HG03432 (cell line): ENCODE measurements around the gene GNAO1.

Source experiments
- ATAC-seq: cut with Tn5 transposase; IDR thresholded peaks from one replicate; pipeline ENCODE4 v1.9.1; 2021; ENCODE audit warnings: mild to moderate bottlenecking, moderate library complexity; ENCODE audit not compliant: unreplicated experiment

The GNAO1 gene

DNA sequence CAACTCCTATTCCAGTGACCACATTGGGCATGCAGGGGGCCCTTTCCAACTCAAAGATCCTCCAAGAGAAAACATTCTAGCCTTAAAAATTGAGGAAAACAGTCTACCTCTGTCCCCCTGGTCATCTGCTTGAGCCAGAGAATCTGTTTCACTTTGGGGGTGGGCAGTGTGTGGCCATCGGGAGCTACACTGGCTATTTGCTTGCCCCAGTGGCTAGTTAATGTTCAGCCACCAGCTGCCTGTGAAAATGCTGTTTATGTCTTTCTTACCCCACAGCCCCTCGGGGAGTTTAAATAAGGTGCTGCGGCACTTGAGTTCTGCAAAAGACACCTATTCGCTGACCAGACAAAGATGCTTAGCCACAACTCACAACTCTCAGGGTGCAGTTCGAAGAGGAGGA lies 43.4 kb downstream of the GNAO1 start:
- no peak for ATAC-seq

DNA sequence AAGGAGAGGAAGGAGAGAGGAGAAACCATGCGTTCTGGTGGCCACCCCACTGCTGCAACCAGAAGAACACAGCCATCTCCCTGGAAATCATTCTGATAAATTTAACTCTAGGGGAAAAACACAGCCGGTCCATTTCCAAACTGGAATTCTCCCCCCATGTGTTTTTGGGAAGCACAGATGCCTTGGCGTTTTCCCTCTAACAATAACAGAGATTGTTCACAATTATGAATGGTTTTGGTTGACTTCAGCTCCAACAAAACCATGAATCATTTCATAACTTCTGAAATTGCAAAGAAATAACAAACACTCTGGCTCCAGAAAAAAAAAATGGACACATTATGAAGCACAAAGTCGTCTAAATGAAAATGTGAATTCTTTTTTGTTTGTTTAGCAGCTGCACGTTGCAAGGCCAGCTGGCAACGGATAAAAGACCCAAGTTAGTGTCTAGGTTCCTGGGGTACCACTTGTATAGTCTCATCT lies 46.2 kb downstream of the GNAO1 start:
- ATAC-seq = no peak

DNA sequence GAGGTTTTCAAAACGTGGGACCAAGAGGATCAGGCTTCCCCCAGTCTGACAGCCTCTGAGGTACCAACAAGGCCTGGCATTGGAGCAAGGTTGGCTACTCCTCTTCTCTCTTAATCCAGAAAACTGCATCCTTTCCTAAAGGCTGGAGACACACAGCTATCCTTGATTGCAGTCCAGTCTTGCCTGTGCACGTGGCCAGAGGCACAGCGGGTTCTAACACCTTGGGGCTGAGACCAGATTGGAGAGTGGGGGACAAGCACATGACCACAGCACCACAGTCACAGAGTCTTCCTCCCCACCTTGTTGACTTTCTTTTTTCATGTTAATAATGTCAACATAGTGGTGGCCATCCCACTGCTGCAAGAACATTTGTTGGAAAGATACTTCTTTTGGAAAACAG lies 46.9 kb downstream of the GNAO1 start:
- ATAC-seq = no peak

DNA sequence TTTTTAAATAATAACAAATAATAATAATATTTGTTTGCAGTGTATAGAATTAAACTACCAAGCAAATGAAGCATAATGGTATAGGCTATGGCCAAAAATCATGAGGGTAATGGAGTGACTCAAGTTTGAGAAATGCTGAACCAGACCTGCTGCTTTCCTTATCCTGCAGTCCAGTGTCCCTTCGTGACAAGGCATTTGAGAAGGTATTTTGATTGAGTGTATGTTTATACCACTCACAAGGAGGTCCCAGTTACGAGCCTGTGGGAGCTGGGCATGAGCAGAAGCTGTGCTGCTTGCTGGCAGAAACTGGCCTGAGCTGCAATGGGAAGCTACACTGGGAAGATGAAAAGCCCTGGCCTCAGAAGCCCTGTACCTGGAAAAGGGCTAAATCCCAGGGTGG lies 50.3 kb downstream of the GNAO1 start:
- no peak for ATAC-seq

DNA sequence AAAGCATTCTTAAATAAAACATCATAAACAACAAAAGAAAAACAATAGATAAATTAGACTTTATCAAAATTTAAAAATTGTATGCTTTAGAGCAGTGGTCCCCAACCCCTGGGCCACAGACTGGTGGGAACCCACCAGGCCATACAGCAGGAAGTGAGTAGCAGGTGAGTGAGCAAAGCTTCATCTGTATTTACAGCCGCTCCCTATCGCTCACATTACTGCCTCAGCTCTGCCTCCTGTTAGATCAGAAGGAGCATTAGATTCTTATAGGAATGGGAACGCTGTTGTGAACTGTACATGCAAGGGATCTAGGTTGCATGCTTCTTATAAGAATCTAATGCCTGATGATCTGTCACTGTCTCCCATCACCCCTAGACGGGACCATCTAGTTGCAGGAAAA lies 51.5 kb downstream of the GNAO1 start:
- ATAC-seq = no peak

DNA sequence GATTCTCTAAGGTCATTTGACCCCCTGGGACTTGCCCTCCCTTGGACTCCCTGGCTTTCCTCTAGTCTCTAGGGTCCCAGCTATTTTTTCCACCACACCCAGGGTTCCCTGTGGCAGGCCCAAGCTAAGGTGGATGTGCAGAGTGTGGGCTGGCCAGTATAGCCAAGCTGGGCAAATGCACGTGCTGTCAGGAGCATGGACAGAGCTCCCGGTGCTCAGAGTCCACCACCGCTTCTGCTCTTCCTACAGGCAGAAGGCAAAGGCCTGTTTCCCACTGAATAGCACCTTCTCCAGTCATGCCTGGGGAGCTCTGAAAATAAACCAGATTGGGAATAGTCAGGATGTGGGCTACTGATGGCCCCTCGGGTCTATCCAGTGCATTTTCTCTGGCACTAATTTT lies 53.3 kb downstream of the GNAO1 start:
- ATAC-seq = no peak

DNA sequence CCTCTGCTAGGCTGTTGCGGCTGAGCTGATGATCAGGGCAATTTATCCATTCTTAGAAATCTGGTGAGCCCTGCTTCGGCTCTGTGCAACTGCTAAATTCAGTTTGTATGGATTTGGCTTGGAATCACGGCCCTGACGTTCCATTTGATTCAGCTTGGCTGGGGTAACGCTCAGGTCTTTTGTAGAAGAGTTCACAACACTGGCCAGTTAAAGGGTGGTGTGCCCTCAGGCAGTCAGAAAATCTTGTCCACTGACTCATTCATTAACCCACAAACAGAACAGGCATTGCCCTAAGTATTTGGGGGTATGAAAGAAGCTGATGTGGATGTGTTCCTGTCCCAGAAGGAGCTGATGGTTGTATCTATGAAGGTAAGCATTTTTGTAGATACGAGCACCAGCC lies 53.9 kb downstream of the GNAO1 start:
- ATAC-seq = no peak

DNA sequence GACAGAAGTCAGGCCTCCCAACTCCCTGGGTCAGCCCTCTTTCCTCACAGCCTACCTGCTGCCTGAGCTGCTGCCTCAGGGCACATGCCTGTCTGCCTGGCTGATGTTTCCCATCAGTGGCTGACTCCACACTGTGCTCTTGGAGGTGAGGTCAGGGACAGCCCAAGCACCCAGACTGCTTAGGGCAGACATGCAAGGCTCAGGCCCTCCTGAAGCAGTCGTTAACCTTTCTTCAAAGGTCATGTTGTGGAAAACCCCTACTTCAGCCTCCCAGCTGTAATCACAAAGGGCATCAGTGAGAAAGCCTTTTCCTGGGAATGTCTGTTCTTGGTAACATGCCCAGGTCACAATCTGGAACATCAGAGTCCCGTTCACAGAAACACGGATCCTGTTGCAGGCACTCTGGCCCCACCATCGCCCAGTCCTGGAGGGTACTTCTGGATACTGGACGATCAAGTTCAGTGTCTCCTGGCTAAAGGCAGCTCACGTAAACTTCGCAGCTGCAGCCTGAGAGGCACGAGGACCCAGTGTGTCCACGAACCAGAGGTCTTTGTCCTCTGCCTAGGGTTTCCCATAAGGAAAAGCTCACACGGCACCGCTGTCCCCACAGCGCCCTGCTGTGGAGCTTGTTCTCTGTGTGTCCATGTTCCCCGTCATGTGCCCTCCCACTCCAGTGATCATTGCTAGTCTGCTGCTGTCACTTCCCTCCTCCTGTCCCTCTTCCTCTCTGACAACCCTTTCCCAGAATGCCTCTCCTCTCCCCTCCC lies 54.9 kb downstream of the GNAO1 start:
- ATAC-seq = no peak

DNA sequence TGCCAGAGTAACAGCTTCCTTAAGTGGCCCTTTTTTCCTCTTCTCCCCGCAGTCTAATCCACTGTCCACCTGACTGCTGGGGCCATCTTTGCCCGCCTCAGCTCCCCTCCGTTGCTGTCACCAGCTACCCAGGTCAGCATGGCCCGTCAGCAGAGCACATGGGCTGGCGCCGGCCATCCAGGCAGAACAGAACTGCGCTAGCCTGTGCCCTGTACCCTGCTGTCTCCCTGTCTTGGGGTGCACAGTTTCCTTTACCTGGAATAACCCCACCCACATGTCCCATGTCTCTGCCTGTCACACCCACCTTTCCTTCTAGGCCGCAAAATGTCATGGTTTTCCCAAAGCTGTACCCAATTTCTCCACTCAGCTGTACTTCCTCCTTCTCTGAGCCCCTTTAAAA lies 55.7 kb downstream of the GNAO1 start:
- ATAC-seq = no peak

DNA sequence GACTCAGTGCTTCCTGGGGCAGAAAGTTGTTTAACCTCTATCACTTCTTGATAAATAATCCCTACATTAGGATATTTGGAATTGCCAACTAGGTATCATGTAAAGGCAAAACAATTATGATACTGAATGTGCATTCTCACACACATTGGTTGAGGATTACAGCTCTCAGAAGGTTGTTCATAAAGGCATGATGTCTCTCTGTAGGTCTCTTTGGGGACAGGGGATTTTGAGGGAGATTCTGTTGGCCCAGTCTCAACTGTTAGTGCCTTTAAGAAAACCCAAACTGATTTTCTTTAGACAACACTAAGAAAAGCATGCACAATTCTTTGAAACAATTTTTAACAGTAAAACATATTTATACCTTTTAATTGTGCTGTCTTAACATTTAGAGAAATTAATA lies 56.5 kb downstream of the GNAO1 start:
- no peak for ATAC-seq

DNA sequence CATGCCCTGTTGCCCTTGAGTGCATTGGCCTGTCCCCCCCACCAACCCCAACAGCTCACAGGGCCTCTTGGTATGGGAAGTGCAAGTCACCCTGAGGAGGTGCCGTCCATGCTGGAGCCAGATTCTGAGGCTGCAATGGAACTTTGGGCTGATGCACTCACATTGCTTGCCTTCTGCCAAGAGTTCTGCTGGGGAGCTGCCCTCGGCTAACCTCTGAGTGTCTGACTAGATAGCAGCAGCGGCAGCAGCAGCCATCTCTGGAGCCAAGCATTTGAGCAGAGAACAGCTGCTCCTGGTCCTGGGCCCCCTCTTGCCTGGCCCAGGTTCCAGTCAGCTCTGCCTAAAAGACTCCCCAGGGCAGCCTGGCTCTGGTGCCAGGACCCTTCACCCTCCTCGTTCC lies 61.5 kb downstream of the GNAO1 start:
- no peak for ATAC-seq

DNA sequence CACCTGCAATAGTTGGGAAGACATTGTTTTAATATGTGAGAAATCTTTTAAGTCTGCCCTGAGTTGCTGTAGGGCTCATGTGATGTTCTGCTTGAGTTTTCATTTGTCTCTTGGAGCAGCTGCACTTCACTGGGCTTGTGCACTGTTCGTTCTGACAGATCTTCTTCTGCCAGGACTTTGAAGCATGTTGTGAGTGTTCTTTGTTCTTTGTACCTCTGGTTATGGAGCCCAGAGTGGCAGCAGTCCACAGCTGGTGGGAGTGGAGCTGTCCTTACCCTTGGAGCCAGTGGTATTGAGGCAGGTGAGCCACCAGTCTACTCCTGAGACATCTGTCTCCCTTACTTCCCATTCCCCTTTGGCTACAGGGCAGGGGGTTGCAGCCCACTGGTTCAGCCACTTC lies 64.6 kb downstream of the GNAO1 start:
- no peak for ATAC-seq

DNA sequence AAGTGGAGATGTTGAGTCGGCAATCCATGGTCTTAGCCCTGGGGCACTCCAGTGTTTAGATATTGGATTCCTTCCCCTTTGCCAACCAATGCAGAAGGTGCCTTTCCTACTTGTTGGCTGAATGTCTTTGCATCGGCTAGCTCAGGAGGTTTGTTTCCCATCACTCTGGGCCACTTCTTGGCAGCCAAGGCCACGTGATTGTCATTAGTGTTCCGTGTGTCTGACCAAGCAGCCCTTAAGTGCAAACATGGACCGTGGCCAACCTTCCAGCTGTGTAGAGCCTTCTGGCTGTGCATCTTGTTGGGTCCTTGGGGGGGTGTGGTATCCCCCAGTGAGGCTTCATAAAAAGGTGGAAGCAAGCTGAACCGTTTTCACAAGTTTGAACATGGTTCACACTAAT lies 66.0 kb downstream of the GNAO1 start:
- ATAC-seq = no peak

DNA sequence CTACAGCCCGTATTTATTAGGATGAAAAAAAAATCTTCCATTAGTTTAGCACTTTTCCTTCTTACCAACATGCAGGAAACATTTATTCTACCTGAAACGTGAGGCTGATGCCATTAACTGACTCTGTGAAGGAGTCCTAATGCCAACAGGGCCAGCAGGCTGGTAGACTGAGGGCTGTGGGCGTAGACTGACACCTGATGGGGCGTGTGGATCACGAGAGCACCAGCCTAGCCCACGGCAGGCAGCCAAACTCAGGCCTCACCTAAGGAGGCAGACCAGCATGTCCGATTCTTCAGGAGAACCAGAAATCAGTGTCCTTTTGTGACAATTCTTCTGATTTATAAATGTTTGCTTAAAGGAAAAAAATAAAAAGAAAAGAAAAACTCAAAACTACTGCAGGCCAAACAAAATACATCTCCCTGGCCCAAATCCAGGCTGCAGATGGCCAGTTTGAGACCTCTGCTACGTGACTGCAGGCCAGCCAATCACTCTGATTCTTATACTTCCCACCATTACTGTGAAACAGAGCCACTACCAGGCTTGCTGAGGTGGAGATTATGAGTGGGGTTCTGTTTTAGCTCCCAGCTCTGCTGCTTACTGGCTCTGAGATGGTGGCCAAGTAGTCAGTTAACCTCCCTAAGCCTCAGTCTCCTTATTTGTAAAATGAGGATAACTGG lies 66.5 kb downstream of the GNAO1 start:
- ATAC-seq = no peak

DNA sequence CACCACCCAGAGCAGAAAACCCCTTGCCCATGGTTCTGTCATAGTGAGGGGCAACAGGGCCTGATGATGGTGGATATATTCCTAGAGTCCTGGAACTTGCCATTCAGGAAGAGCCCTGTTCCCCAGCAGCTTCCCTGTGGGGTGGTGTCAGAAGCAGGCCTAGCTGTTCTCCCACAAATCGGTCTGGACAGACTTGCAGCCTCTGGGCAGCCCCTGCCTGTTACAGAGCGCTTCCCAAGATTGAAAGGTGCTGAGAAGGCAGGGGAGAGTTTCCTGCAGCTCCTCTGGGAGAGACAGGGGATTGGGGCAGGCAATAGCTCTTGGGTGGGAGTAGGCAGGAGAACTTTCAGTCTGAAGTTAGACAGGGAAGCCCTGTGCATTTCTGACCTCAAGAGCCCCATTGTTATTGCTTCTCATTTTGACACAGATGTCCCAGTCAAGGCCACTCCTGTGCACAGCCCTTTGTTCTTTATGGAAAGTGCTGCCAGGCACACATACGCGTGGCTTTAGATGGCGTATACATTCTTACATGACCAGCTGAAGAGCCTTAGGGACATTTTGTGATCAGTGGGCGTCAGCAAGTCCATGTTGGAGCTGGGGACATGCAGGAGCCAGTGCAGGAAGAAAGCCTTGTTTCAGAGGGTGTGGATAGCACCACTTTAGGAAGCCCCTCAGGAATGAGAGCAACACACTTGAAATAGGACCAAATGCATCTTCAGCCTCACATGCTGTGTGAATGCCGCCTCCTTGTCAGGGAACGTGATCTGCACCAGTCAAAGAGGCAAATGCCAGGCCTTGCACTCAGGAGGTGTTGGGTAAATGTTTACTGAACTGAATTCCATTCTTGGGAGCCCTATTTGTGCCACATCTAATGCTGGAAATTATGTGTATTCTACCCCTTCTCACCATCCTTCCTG lies 67.5 kb downstream of the GNAO1 start:
- no peak for ATAC-seq

DNA sequence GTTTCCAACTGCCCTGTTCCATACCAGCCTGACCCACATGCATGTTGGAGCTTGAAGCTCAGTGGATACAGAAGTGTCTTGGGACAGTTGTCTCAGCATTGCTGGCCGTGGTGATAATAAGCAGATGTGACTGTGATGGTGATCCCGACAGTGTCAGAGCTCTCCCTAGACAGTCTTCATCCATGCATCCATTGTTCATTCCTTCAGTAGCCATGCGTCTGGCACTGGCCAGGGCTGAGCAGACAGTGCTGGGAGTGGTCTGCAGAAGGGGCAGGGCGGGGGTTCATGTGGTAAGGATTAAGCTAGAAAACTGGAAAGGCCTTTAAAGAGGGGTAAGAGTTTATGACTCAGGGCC lies 68.1 kb downstream of the GNAO1 start:
- no peak for ATAC-seq

DNA sequence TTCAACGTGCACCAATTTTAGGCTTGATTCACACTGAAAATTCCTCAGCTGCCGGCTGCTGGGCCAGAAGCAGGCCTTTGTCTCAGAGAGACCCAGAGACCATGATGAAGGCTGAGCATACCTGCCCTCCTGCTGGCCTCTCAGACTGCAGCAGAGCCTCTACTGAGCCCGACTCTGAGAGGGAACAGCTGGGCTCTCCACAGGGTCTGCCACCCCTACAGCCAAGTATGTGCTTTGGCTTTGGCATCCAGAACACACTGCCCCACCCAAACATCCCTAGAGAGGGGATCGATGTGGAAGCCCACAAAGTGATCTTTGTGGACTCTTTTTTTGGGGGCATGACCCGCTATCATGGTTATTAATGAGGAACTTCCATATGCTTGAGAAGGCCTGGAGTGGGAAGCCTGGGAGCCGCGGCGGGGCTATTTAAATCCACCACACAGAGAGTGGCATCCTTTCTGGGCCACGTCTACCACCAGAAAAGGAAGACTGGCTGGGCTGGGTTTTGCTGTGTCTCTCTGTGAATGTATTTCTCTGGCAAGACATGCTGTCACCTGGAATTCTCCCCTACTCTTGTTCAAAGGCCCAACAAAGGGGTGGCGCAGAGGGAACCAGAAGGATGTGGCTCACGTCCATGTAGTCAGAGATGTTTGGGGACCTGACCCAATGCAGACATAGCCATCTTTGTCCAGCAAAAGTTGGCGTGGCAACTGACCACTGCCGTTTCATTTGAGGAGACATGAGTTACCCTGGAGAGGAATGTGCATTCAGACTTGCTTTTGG lies 69.3 kb downstream of the GNAO1 start:
- no peak for ATAC-seq

DNA sequence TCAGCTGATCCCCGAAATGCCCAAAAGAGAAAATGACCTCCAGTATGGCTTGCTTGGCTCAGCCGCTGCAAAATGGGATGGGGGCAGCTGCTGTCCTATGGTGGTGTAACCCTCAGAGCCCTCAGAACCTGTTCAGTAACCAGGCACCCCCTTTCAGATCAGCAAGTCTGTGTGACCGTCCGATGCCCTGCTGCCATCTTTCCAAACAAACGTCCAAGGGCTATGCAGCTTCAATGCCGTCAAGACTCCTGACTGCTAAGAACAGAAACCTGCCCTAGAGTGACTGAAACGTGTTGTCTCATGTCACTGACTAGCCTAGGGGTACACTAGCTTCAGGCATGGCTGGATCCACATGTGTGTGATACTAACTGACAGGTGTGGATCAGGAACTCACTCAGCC lies 70.4 kb downstream of the GNAO1 start:
- ATAC-seq = no peak

DNA sequence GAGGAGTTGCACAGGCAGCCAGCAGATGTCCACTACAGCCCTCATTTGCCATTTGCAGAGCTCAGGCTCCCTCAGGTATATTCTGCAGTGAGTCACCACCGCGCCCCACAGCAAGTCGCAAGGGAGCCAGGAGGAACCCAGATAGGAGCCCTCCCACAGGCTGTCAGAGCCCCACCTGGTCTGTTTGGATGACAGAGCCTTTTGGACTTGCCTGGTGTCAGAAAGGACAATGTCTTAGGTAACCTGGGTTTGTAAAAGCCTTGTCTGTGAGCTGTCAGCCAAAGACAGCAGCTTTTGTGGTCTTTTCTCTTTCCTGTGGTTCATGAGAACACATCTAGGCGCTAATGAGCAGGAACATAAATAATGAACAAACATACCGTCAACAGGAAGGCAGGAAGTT lies 70.9 kb downstream of the GNAO1 start:
- no peak for ATAC-seq

DNA sequence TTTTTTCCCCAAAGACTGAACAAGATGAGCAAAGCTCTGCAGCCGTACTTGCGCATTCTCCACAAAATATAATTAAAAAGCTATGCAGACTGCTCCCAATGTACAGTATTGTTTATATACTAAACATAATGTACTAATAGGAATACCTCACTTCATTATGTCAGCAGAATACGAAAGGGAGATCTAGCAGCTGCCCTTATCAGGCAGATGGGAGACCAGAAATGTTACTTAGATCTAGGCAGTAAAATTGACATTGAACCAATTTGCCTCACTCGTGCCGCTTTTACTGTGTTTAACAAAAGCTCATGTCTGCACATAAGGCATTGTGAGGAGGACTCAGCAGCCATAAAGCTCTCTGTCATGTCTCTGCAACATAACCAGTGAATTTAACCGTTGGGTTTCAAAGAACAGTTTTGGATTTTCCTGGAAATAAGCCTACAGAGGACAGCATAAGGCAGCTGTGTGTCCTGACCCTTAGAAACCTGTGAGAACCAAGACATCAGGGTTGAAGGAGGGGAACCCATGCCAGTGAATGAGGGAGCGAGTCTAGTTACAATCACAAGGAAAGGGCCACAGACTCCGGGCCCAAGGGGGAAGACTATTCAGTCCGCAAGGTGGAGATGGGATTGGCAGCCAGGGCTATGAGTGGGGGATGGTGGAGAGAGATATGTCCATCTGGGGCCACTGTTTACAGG lies 71.4 kb downstream of the GNAO1 start:
- ATAC-seq = no peak
